Gastroesophageal sphincter (tissue), 3 donors: ENCODE data around the gene LMO7.

Experiments used
- CTCF ChIP-seq, 4 experiments: fragments of 200-600 bp in 2 of 4; fragments of 450-650 bp in 2 of 4; sonication (generic) in 1 of 4; IDR thresholded peaks; one replicate each; pipeline ENCODE4 v1.5.1; 2017 to 2019; ENCODE audit warnings: antibody characterized with exemption in 4 of 4, mild to moderate bottlenecking in 2 of 4, moderate library complexity in 2 of 4
- EP300 ChIP-seq: sonication (generic); formaldehyde crosslinking; IDR thresholded peaks from one replicate; pipeline ENCODE4 v1.6.1; 2017; ENCODE audit warnings: antibody characterized with exemption, mild to moderate bottlenecking
- POLR2A ChIP-seq, 2 donors: fragments of 450-650 bp; IDR thresholded peaks; one replicate each; pipeline ENCODE4 v1.6.1; 2017; ENCODE audit warnings: antibody characterized with exemption in 2 of 2, mild to moderate bottlenecking in 2 of 2, moderate library complexity in 1 of 2
- POLR2AphosphoS5 ChIP-seq: sonication (generic); formaldehyde crosslinking; IDR thresholded peaks from one replicate; pipeline ENCODE4 v1.6.1; 2017; ENCODE audit warnings: antibody characterized with exemption

- no peak for TF ChIP-seq CTCF (IDR thresholded peaks at IDR 0.05)
- TF ChIP-seq POLR2A (IDR thresholded peaks at IDR 0.05), result no peak
- TF ChIP-seq POLR2AphosphoS5, result no peak
- no peak for TF ChIP-seq EP300
Observed at GRCh38 chr13:75855847-75856246, 219.7 kb downstream of the LMO7 start.
